WTC11 (cell line): ENCODE data around the gene GIT1. TPM values are rescaled to one million over a fixed set of nuclear protein-coding genes. Genes with fewer than 3 reads are reported as not detected.

Experiments used
- CBFB ChIP-seq: sonication (generic); formaldehyde crosslinking; IDR thresholded peaks from 2 replicates; pipeline ENCODE4 v1.8.1; 2022; ENCODE audit warnings: mild to moderate bottlenecking, low read depth, missing genetic modification reagents
- CREM ChIP-seq: sonication (generic); formaldehyde crosslinking; IDR thresholded peaks from 2 replicates; pipeline ENCODE4 v1.8.1; 2022; ENCODE audit warnings: mild to moderate bottlenecking, missing genetic modification reagents, moderate library complexity
- E2F1 ChIP-seq: sonication (generic); formaldehyde crosslinking; IDR thresholded peaks from 2 replicates; pipeline ENCODE4 v1.8.0; 2022; ENCODE audit warnings: mild to moderate bottlenecking, missing genetic modification reagents
- EMX1 ChIP-seq: fragments of 250-450 bp; sonication (Bioruptor Pico); IDR thresholded peaks from 2 replicates; pipeline ENCODE4 v1.8.0; 2021; ENCODE audit warnings: mild to moderate bottlenecking
- FOXJ3 ChIP-seq: sonication (generic); formaldehyde crosslinking; IDR thresholded peaks from 2 replicates; pipeline ENCODE4 v1.9.0; 2021; ENCODE audit warnings: missing genetic modification reagents, mild to moderate bottlenecking, borderline replicate concordance
- HMGXB4 ChIP-seq: sonication (generic); formaldehyde crosslinking; IDR thresholded peaks from 2 replicates; pipeline ENCODE4 v1.8.1; 2023; ENCODE audit warnings: mild to moderate bottlenecking, moderate library complexity, missing genetic modification reagents
- IRF2 ChIP-seq: sonication (generic); formaldehyde crosslinking; IDR thresholded peaks from 2 replicates; pipeline ENCODE4 v1.8.0; 2022; ENCODE audit warnings: low read depth, missing genetic modification reagents, borderline replicate concordance
- JAZF1 ChIP-seq: fragments of 250-450 bp; sonication (Bioruptor Pico); IDR thresholded peaks from 2 replicates; pipeline ENCODE4 v1.9.0; 2021; ENCODE audit warnings: moderate library complexity, mild to moderate bottlenecking, inconsistent platforms
- KAT7 ChIP-seq: sonication (generic); formaldehyde crosslinking; IDR thresholded peaks from 2 replicates; pipeline ENCODE4 v1.8.1; 2023; ENCODE audit warnings: missing genetic modification reagents, mild to moderate bottlenecking, borderline replicate concordance
- MYBL2 ChIP-seq: sonication (generic); formaldehyde crosslinking; IDR thresholded peaks from 2 replicates; pipeline ENCODE4 v1.8.1; 2023; ENCODE audit warnings: mild to moderate bottlenecking, moderate library complexity, missing genetic modification reagents
- NFYB ChIP-seq: sonication (generic); formaldehyde crosslinking; conservative IDR thresholded peaks from 2 replicates; pipeline ENCODE4 v1.8.0; 2022; ENCODE audit warnings: low read depth, missing genetic modification reagents
- OVOL2 ChIP-seq: fragments of 250-450 bp; sonication (Bioruptor Pico); IDR thresholded peaks from 2 replicates; pipeline ENCODE4 v1.9.0; 2021; ENCODE audit warnings: mild to moderate bottlenecking, borderline replicate concordance
- PRRX2 ChIP-seq: fragments of 250-450 bp; sonication (Bioruptor Pico); IDR thresholded peaks from 2 replicates; pipeline ENCODE4 v1.8.0; 2021; ENCODE audit warnings: mild to moderate bottlenecking
- ZBTB43 ChIP-seq: sonication (generic); formaldehyde crosslinking; IDR thresholded peaks from 2 replicates; pipeline ENCODE4 v1.8.1; 2023; ENCODE audit warnings: mild to moderate bottlenecking, missing genetic modification reagents
- ZNF232 ChIP-seq: sonication (generic); formaldehyde crosslinking; IDR thresholded peaks from 2 replicates; pipeline ENCODE4 v1.8.0; 2022; ENCODE audit warnings: mild to moderate bottlenecking, missing genetic modification reagents
- ZNF416 ChIP-seq: fragments of 250-450 bp; sonication (Bioruptor Pico); IDR thresholded peaks from 2 replicates; pipeline ENCODE4 v1.9.0; 2021; ENCODE audit warnings: mild to moderate bottlenecking, inconsistent platforms
- ZNF532 ChIP-seq: fragments of 250-450 bp; sonication (Bioruptor Pico); IDR thresholded peaks from 2 replicates; pipeline ENCODE4 v1.9.0; 2021; ENCODE audit warnings: mild to moderate bottlenecking, borderline replicate concordance
- ZSCAN18 ChIP-seq: fragments of 250-450 bp; sonication (Bioruptor Pico); IDR thresholded peaks from 2 replicates; pipeline ENCODE4 v2.1.2; 2022; ENCODE audit warnings: mild to moderate bottlenecking, moderate library complexity
- total RNA-seq: library from RNA; stranded (reverse); gene quantifications from 3 replicates; pipeline ENCODE4 v1.2.3, GENCODE V29; 2021
- TF ChIP-seq, protein P1 (sequence below): sonication (generic); formaldehyde crosslinking; IDR thresholded peaks from 2 replicates; pipeline ENCODE4 v1.8.0; 2023; ENCODE audit warnings: mild to moderate bottlenecking, missing genetic modification reagents
- TF ChIP-seq, protein P2 (sequence below): sonication (generic); formaldehyde crosslinking; IDR thresholded peaks from 2 replicates; pipeline ENCODE4 v1.8.1; 2023; ENCODE audit warnings: mild to moderate bottlenecking, missing genetic modification reagents, borderline replicate concordance
- TF ChIP-seq, protein P3 (sequence below): fragments of 250-450 bp; sonication (Bioruptor Pico); IDR thresholded peaks from 2 replicates; pipeline ENCODE4 v1.9.0; 2021; ENCODE audit warnings: mild to moderate bottlenecking

Gene GIT1
- total RNA-seq, 1 experiment from 2014 or later: 66.9 TPM

DNA sequence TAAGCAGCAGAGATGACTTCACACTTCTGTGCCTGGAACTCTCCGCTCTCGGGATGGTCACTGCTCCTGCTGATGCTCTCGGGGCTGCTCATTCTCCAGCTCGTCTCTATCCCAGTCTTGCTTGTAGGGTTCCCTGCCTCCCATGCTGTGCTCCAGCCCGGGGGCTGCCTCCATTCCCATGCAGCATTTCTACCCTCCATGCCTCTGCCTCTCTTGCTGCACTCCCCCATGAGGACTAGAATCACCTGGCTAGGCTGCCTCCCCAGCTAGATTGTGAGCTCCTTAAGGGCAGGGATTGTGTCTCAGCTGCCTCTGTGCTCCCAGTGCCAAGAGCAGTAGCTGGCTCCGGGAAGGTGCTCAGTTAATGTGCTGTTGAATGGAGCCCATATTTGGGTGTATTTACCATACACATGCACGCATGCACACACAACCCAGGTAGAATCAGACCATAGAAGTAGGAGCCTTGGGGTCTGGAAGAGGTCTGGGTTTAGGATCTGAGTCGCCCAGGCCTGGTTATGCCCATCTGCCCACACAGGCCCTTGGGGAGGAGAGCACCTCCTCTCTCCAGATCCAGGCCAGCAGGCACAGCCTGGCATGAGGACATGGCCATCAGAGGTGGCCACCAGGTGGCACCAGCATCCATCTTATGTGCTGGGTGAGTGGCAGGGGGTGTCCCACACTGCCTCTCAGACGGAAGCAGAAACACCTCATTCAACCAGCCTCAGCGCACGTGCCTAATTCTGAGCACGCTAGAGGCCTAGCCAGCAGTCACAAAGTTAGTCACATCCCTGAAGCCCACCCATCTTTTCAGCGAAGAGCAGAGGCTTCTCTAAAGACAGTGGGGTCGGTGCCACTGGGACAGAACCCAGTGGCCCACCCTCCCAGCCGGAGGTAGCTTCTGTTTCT lies 9.3 kb downstream of the GIT1 start (continued):
- TF ChIP-seq ZNF532 (CRISPR knock-in tag): no peak
- TF ChIP-seq, protein P1, sequence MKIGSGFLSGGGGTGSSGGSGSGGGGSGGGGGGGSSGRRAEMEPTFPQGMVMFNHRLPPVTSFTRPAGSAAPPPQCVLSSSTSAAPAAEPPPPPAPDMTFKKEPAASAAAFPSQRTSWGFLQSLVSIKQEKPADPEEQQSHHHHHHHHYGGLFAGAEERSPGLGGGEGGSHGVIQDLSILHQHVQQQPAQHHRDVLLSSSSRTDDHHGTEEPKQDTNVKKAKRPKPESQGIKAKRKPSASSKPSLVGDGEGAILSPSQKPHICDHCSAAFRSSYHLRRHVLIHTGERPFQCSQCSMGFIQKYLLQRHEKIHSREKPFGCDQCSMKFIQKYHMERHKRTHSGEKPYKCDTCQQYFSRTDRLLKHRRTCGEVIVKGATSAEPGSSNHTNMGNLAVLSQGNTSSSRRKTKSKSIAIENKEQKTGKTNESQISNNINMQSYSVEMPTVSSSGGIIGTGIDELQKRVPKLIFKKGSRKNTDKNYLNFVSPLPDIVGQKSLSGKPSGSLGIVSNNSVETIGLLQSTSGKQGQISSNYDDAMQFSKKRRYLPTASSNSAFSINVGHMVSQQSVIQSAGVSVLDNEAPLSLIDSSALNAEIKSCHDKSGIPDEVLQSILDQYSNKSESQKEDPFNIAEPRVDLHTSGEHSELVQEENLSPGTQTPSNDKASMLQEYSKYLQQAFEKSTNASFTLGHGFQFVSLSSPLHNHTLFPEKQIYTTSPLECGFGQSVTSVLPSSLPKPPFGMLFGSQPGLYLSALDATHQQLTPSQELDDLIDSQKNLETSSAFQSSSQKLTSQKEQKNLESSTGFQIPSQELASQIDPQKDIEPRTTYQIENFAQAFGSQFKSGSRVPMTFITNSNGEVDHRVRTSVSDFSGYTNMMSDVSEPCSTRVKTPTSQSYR (CRISPR knock-in tag): no peak
- no peak for TF ChIP-seq ZNF232 (CRISPR knock-in tag)
- TF ChIP-seq, protein P2, sequence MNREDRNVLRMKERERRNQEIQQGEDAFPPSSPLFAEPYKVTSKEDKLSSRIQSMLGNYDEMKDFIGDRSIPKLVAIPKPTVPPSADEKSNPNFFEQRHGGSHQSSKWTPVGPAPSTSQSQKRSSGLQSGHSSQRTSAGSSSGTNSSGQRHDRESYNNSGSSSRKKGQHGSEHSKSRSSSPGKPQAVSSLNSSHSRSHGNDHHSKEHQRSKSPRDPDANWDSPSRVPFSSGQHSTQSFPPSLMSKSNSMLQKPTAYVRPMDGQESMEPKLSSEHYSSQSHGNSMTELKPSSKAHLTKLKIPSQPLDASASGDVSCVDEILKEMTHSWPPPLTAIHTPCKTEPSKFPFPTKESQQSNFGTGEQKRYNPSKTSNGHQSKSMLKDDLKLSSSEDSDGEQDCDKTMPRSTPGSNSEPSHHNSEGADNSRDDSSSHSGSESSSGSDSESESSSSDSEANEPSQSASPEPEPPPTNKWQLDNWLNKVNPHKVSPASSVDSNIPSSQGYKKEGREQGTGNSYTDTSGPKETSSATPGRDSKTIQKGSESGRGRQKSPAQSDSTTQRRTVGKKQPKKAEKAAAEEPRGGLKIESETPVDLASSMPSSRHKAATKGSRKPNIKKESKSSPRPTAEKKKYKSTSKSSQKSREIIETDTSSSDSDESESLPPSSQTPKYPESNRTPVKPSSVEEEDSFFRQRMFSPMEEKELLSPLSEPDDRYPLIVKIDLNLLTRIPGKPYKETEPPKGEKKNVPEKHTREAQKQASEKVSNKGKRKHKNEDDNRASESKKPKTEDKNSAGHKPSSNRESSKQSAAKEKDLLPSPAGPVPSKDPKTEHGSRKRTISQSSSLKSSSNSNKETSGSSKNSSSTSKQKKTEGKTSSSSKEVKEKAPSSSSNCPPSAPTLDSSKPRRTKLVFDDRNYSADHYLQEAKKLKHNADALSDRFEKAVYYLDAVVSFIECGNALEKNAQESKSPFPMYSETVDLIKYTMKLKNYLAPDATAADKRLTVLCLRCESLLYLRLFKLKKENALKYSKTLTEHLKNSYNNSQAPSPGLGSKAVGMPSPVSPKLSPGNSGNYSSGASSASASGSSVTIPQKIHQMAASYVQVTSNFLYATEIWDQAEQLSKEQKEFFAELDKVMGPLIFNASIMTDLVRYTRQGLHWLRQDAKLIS (CRISPR knock-in tag): no peak
- no peak for TF ChIP-seq PRRX2 (CRISPR knock-in tag)
- TF ChIP-seq CBFB (CRISPR knock-in tag): peak; percentile 71; the same call in 1 of the 2 replicates
- TF ChIP-seq HMGXB4 (CRISPR knock-in tag): no peak
- no peak for TF ChIP-seq ZBTB43 (CRISPR knock-in tag)
- no peak for TF ChIP-seq ZSCAN18 (CRISPR knock-in tag)
- no peak for TF ChIP-seq E2F1 (CRISPR knock-in tag)
- TF ChIP-seq FOXJ3 (CRISPR knock-in tag): no peak
- TF ChIP-seq IRF2 (CRISPR knock-in tag): no peak
- TF ChIP-seq CREM (CRISPR knock-in tag): no peak
- TF ChIP-seq NFYB: no peak
- no peak for TF ChIP-seq ZNF416 (CRISPR knock-in tag)
- TF ChIP-seq JAZF1 (CRISPR knock-in tag): no peak
- TF ChIP-seq KAT7 (CRISPR knock-in tag): no peak
- no peak for TF ChIP-seq MYBL2 (CRISPR knock-in tag)
- TF ChIP-seq, protein P3, sequence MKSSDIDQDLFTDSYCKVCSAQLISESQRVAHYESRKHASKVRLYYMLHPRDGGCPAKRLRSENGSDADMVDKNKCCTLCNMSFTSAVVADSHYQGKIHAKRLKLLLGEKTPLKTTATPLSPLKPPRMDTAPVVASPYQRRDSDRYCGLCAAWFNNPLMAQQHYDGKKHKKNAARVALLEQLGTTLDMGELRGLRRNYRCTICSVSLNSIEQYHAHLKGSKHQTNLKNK (CRISPR knock-in tag): no peak
- no peak for TF ChIP-seq OVOL2 (CRISPR knock-in tag)
- TF ChIP-seq EMX1: no peak
